Suppressor macrophage (primary cell): ENCODE measurements around the gene HBM.
"Not testable (repeated sequence)": the region's sequence is repeated elsewhere in the genome, so short reads cannot be mapped to it uniquely, and the experiment has no call there.

Experiments used
- DNase-seq, 4 experiments: peaks; one replicate each; pipeline ENCODE4 v3.0.0-alpha.2; 2020 to 2022

The HBM gene

GRCh38 chr16:169014-169413 lies 3.2 kb downstream of the HBM start:
- DNase-seq = no peak

DNA sequence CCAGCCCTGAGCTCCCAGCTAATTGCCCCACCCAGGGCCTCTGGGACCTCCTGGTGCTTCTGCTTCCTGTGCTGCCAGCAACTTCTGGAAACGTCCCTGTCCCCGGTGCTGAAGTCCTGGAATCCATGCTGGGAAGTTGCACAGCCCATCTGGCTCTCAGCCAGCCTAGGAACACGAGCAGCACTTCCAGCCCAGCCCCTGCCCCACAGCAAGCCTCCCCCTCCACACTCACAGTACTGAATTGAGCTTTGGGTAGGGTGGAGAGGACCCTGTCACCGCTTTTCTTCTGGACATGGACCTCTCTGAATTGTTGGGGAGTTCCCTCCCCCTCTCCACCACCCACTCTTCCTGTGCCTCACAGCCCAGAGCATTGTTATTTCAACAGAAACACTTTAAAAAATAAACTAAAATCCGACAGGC lies 4.3 kb downstream of the HBM start:
- DNase-seq = peak in 3 of 4 experiments; percentile 20 to 46 (median 33)

GRCh38 chr16:170788-171187 lies 5.0 kb downstream of the HBM start:
- DNase-seq = no peak

- DNase-seq = not testable (repeated sequence)
Observed at GRCh38 chr16:172374-172941, 6.7 kb downstream of the HBM start, which contains the start of gene HBA2. HBA2 (plus strand) TSS chr16:172876; CDS start chr16:172913, 37 bp downstream.

GRCh38 chr16:173211-173854 lies 7.6 kb downstream of the HBM start:
- DNase-seq = not testable (repeated sequence)

DNA sequence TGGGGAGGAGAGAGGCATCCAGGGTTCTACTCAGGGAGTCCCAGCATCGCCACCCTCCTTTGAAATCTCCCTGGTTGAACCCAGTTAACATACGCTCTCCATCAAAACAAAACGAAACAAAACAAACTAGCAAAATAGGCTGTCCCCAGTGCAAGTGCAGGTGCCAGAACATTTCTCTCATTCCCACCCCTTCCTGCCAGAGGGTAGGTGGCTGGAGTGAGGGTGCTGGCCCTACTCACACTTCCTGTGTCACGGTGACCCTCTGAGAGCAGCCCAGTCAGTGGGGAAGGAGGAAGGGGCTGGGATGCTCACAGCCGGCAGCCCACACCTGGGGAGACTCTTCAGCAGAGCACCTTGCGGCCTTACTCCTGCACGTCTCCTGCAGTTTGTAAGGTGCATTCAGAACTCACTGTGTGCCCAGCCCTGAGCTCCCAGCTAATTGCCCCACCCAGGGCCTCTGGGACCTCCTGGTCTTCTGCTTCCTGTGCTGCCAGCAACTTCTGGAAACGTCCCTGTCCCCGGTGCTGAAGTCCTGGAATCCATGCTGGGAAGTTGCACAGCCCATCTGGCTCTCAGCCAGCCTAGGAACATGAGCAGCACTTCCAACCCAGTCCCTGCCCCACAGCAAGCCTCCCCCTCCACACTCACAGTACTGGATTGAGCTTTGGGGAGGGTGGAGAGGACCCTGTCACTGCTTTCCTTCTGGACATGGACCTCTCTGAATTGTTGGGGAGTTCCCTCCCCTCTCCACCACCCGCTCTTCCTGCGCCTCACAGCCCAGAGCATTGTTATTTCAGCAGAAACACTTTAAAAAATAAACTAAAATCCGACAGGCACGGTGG lies 8.4 kb downstream of the HBM start:
- DNase-seq = not testable (repeated sequence)

DNA sequence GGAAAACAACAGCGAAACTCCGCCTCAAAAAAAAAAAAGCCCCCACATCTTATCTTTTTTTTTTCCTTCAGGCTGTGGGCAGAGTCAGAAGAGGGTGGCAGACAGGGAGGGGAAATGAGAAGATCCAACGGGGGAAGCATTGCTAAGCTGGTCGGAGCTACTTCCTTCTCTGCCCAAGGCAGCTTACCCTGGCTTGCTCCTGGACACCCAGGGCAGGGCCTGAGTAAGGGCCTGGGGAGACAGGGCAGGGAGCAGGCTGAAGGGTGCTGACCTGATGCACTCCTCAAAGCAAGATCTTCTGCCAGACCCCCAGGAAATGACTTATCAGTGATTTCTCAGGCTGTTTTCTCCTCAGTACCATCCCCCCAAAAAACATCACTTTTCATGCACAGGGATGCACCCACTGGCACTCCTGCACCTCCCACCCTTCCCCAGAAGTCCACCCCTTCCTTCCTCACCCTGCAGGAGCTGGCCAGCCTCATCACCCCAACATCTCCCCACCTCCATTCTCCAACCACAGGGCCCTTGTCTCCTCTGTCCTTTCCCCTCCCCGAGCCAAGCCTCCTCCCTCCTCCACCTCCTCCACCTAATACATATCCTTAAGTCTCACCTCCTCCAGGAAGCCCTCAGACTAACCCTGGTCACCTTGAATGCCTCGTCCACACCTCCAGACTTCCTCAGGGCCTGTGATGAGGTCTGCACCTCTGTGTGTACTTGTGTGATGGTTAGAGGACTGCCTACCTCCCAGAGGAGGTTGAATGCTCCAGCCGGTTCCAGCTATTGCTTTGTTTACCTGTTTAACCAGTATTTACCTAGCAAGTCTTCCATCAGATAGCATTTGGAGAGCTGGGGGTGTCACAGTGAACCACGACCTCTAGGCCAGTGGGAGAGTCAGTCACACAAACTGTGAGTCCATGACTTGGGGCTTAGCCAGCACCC lies 9.5 kb downstream of the HBM start:
- peak in 3 of 4 experiments; percentile 38 to 58 (median 52) for DNase-seq

GRCh38 chr16:176006-176405 lies 10.2 kb downstream of the HBM start:
- DNase-seq = not testable (repeated sequence)

- DNase-seq = not testable (repeated sequence)
Observed at GRCh38 chr16:176477-177382, 11.0 kb downstream of the HBM start, which contains the start of gene HBA1. HBA1 (plus strand) TSS chr16:176680; CDS start chr16:176717, 37 bp downstream.

DNA sequence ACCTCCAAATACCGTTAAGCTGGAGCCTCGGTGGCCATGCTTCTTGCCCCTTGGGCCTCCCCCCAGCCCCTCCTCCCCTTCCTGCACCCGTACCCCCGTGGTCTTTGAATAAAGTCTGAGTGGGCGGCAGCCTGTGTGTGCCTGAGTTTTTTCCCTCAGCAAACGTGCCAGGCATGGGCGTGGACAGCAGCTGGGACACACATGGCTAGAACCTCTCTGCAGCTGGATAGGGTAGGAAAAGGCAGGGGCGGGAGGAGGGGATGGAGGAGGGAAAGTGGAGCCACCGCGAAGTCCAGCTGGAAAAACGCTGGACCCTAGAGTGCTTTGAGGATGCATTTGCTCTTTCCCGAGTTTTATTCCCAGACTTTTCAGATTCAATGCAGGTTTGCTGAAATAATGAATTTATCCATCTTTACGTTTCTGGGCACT lies 11.6 kb downstream of the HBM start:
- DNase-seq = no peak

DNA sequence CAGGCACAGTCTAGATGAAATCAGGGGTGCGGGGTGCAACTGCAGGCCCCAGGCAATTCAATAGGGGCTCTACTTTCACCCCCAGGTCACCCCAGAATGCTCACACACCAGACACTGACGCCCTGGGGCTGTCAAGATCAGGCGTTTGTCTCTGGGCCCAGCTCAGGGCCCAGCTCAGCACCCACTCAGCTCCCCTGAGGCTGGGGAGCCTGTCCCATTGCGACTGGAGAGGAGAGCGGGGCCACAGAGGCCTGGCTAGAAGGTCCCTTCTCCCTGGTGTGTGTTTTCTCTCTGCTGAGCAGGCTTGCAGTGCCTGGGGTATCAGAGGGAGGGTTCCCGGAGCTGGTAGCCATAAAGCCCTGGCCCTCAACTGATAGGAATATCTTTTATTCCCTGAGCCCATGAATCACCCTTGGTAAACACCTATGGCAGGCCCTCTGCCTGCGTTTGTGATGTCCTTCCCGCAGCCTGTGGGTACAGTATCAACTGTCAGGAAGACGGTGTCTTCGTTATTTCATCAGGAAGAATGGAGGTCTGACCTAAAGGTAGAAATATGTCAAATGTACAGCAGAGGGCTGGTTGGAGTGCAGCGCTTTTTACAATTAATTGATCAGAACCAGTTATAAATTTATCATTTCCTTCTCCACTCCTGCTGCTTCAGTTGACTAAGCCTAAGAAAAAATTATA lies 12.3 kb downstream of the HBM start:
- no peak for DNase-seq

- DNase-seq = no peak
Observed at GRCh38 chr16:178668-179015, 12.9 kb downstream of the HBM start.

DNA sequence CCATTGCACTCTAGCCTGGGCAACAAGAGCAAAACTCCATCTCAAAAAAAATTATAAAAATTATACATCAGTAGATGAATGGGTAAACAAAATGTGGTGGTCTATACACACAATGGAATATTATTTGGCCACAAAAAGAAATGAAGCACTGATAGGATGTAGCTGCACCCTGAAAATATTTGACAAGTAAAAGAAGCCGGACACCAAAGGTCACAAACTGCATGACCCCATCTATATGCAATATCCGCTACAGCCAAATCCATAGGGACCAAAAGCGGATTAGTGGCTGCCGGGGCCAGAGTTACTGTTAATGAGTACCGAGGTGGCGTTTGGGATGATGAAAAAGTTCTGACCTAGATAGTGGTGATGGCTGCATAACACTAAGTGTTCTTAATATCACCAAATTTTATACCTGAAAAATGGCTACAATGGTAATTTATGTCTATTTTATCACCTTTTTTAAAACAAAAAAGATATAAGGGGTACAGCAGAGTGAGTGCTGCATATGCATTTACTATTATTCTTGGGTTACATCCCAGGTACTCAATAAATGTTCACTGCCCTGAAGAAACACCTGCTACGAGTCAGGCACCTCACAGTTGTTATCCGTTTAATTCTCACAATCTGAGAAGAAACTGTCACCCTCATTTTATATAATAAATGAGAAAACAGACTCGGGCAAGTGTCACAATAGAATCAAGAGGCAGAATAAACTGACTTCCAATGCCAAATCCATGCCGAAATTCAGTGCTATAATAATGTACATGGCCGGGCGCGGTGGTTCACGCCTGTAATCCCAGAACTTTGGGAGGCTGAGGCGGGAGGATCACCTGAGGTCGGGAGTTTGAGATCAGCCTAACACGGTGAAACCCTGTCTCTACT lies 13.7 kb downstream of the HBM start:
- no peak for DNase-seq

DNA sequence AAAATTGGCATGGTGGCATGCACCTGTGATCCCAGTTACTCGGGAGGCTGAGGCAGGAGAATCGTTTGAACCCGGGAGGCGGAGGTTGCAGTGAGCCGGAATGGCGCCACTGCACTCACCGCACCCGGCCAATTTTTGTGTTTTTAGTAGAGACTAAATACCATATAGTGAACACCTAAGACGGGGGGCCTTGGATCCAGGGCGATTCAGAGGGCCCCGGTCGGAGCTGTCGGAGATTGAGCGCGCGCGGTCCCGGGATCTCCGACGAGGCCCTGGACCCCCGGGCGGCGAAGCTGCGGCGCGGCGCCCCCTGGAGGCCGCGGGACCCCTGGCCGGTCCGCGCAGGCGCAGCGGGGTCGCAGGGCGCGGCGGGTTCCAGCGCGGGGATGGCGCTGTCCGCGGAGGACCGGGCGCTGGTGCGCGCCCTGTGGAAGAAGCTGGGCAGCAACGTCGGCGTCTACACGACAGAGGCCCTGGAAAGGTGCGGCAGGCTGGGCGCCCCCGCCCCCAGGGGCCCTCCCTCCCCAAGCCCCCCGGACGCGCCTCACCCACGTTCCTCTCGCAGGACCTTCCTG lies 14.4 kb downstream of the HBM start, which contains the start of gene HBQ1:
TSS of gene HBQ1 (plus strand) at position 359 of the 575 bp plus-strand sequence. CDS start at position 387, 28 bp downstream.
- peak; percentile 19 to 66 (median 41) for DNase-seq

DNA sequence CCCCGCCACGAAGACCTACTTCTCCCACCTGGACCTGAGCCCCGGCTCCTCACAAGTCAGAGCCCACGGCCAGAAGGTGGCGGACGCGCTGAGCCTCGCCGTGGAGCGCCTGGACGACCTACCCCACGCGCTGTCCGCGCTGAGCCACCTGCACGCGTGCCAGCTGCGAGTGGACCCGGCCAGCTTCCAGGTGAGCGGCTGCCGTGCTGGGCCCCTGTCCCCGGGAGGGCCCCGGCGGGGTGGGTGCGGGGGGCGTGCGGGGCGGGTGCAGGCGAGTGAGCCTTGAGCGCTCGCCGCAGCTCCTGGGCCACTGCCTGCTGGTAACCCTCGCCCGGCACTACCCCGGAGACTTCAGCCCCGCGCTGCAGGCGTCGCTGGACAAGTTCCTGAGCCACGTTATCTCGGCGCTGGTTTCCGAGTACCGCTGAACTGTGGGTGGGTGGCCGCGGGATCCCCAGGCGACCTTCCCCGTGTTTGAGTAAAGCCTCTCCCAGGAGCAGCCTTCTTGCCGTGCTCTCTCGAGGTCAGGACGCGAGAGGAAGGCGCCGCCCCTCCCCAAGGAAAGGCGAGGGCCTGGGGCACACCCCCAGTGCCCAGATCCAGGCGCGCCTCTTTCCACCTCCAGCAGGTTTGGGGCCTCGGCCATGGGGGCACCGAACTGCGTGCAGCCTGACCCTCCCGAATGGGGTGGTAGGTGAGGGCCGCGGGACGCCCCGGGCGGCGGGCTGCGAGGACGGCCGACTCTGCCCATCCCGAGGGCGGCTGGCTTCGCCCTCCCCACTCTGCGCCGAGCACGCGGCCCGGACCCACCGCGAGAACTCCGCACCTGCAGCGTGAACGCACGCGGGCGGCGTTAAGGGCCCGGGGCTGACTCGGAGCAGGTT lies 15.1 kb downstream of the HBM start:
- peak; percentile 64 to 85 (median 78) for DNase-seq

GRCh38 chr16:181565-182021 lies 15.8 kb downstream of the HBM start:
- no peak for DNase-seq

DNA sequence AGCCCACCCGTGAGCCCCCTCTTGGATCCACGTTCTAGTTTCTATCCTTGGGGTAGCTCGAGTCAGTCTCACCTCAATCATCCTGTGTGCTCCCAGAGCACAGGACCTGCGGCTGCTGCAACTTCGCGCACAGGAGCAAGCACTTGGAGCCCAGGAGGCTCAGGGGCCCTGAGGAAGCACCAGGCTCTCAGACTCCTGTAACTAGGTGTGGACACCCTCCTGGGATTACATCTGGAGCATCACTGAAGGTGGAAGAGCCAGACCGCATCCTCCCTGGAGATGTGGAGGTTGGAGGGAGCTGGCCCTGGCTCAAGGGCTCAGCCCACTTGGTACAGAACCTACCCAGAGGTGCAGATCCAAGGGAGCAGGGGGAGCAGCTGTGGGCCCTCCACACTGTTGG lies 17.2 kb downstream of the HBM start:
- DNase-seq = no peak

DNA sequence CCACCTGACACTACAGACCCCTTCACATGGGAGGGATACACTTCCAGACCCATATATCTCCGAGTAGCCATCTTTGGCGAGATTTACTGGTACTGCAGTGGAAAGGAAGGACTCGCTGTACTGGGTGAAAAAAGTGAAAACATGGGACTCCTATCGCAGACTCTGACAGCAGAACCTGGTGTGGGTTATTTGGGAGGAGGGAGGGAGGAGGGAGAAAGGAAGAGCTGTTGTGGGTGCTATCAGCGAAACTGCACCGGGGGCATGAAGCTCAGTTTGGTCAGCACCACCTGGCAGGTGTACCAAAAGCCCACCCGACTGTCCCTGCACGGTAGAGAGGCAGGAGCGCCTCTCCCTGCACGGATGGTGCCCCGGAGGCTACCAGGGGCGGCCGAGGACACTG lies 19.4 kb downstream of the HBM start:
- no peak for DNase-seq
